Thyroid gland (tissue), 4 donors: Measurements from ENCODE around the gene UBE2E3. TPM values are rescaled to one million over a fixed set of nuclear protein-coding genes. Genes with fewer than 3 reads are reported as not detected.

Experiments
- DNase-seq, 2 donors: peaks; one replicate each; pipeline ENCODE4 v3.0.0-alpha.2; 2019
- H3K27ac ChIP-seq, 3 donors: fragments of 200-600 bp; sonication (generic); 1 replicate in 2 of 3; 2 replicates in 1 of 3; pipeline ENCODE4 v1.5.1; 2016 to 2019; ENCODE audit warnings: mild to moderate bottlenecking in 1 of 3, moderate library complexity in 1 of 3
- H3K27me3 ChIP-seq: fragments of 200-600 bp; sonication (generic); one replicate; pipeline ENCODE4 v1.5.1; 2019
- H3K36me3 ChIP-seq, 2 donors: fragments of 200-600 bp; sonication (generic); one replicate each; pipeline ENCODE4 v1.5.1; 2016 to 2019
- H3K4me1 ChIP-seq, 2 donors: fragments of 200-600 bp; sonication (generic); one replicate each; pipeline ENCODE4 v1.5.1; 2017 to 2019
- H3K4me3 ChIP-seq, 3 donors: fragments of 200-600 bp; sonication (generic); replicated peaks in 1 of 3; 1 replicate in 2 of 3; 2 replicates in 1 of 3; pipeline ENCODE4 v1.5.1; 2016; ENCODE audit warnings: mild to moderate bottlenecking in 1 of 3
- H3K9me3 ChIP-seq: fragments of 200-600 bp; sonication (generic); one replicate; pipeline ENCODE4 v1.5.1; 2017
- POLR2A ChIP-seq, 2 donors: fragments of 450-650 bp; IDR thresholded peaks; one replicate each; pipeline ENCODE4 v1.6.1; 2017; ENCODE audit warnings: antibody characterized with exemption in 2 of 2, mild to moderate bottlenecking in 2 of 2, moderate library complexity in 1 of 2
- WGBS, 2 donors: methylation state at CpG; one replicate each; pipeline ENCODE4 v1.1.5; 2017; 5-methylcytosine and 5-hydroxymethylcytosine counted together
- intact Hi-C: fragments of 100-400 bp; cut with DNase I; formaldehyde crosslinking; loops from one replicate; pipeline ENCODE4 v1.15.1; 2023
- total RNA-seq, 4 donors: library from RNA; depleted of rRNA; stranded (reverse); fragments of >200 nt; gene quantifications; one replicate each; pipeline ENCODE4 v1.2.3, GENCODE V29; 2016
- TF ChIP-seq, protein P1 (sequence below), 6 experiments: fragments of 200-600 bp in 3 of 6; fragments of 450-650 bp in 3 of 6; sonication (generic) in 3 of 6; IDR thresholded peaks; one replicate each; pipeline ENCODE4 v1.5.1; 2016 to 2019; ENCODE audit warnings: antibody characterized with exemption in 6 of 6, mild to moderate bottlenecking in 2 of 6, inconsistent platforms in 1 of 6, moderate library complexity in 1 of 6

Gene UBE2E3
- total RNA-seq, 4 donors from 2014 or later: 59.0 to 108 (median 99.2) TPM

DNA sequence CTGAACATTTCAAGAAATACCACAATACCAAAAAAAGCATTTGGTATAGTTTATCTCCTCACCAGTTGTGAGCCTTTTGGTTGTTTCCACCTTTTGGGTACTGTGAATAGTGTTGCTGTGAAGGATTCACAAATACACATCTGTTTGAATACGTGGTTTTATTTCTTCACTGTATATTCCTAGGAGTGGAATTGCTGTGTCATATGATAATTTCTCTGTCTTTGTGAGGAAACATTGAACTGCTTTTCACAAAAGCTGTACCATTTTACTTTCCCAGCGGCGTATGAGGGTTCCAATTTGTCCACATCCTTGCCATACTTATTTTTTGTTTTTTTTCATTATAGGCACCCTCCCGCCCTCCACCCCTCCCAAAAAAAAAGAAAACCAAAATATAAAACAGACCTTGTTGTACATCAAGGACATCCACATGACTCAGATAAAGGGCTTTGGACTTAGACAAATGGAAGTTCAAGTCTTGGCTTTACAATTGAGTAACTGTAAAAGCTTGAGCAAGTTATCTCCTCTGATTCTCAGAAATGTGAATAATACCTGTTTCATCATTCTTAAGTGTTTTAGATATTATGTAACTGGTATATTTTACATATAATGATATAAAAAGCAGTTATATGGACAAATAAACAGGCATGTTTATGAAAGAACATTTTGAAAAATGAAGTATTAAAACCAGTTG is 19.0 kb downstream of the UBE2E3 start:
- intact Hi-C loops: no loop called here
- Histone ChIP-seq H3K27ac (no peak overlapping the region), H3K36me3 (no peaks in the 10 kb centered on the region), H3K4me3 (no peak overlapping the region), H3K27me3 (no peaks in the 10 kb centered on the region), H3K4me1 (no peaks in the 10 kb centered on the region), H3K9me3 (no peaks in the 10 kb centered on the region)
- WGBS, 2 donors: 97 to 98% methylated on average over 4 of the region's 4 CpGs
- no peak for TF ChIP-seq POLR2A (IDR thresholded peaks at IDR 0.05)
- TF ChIP-seq, protein P1, sequence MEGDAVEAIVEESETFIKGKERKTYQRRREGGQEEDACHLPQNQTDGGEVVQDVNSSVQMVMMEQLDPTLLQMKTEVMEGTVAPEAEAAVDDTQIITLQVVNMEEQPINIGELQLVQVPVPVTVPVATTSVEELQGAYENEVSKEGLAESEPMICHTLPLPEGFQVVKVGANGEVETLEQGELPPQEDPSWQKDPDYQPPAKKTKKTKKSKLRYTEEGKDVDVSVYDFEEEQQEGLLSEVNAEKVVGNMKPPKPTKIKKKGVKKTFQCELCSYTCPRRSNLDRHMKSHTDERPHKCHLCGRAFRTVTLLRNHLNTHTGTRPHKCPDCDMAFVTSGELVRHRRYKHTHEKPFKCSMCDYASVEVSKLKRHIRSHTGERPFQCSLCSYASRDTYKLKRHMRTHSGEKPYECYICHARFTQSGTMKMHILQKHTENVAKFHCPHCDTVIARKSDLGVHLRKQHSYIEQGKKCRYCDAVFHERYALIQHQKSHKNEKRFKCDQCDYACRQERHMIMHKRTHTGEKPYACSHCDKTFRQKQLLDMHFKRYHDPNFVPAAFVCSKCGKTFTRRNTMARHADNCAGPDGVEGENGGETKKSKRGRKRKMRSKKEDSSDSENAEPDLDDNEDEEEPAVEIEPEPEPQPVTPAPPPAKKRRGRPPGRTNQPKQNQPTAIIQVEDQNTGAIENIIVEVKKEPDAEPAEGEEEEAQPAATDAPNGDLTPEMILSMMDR (IDR thresholded peaks at IDR 0.05): no peak
- no peak for DNase-seq

DNA sequence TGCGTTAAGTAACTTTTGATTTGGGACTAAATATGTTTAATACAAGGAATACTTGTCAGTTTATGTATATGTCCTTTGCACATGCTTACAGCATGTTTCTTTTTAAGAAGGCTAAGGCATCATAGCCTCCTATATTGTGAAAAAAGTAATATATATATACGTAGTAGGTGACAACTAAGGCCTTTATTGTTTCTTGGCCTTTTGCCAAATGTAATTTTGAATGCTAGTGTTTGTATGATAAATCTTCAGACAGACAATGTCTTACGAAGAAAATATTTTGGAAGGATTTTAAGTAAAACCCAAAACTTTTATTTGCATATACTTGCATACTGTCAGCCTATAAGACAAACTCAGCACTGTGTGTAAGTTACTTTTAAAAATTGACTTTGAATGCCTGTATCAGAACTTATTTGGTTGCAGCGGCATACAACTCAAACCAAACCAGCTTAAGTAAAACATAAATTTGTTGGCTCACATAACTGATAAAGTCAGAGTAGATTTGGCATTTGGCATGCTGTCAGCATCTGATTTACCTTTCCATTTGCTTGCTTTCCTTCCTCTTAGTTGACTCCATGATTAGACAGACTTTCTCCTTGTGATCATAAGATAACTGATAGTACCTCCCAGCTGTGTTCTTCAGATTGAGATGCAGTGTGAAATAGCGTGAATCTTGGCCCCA is 24.4 kb downstream of the UBE2E3 start:
- H3K27ac ChIP-seq: no peak overlapping the region
- TF ChIP-seq, protein P1 (IDR thresholded peaks at IDR 0.05): no peak
- no peak for TF ChIP-seq POLR2A (IDR thresholded peaks at IDR 0.05)
- H3K9me3 ChIP-seq: no peaks in the 10 kb centered on the region
- no peaks in the 10 kb centered on the region for H3K36me3 ChIP-seq
- peaks cover 3 to 4% of the 10 kb centered on the region in 2 donors for H3K4me1 ChIP-seq
- intact Hi-C loops: no loop called here
- H3K4me3 ChIP-seq: no peak overlapping the region
- WGBS, 2 donors: 94 to 96% methylated on average over 5 of the region's 5 CpGs
- DNase-seq: no peak
- no peaks in the 10 kb centered on the region for H3K27me3 ChIP-seq

DNA sequence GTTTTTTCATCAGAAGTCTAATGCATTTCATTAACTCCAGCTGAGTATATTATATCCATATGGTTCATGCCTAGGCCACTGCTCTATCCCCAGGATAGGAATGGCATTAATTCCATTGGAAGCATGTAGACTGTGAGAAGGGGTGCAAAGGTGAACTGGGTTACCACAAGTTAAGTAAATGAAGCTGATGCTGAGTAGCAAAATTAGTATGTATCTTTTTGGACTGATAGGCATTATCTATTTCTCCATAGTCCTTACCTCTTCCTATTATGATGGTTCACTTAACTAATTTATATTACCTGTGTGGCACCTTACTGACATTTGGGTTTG is 24.9 kb downstream of the UBE2E3 start:
- H3K36me3 ChIP-seq: no peaks in the 10 kb centered on the region
- H3K27me3 ChIP-seq: no peaks in the 10 kb centered on the region
- no peak overlapping the region for H3K27ac ChIP-seq
- intact Hi-C loops: no loop called here
- no peak overlapping the region for H3K4me3 ChIP-seq
- H3K4me1 ChIP-seq: peaks cover 4% of the 10 kb centered on the region in 2 donors
- DNase-seq: no peak
- TF ChIP-seq, protein P1 (IDR thresholded peaks at IDR 0.05): no peak
- no peak for TF ChIP-seq POLR2A (IDR thresholded peaks at IDR 0.05)
- H3K9me3 ChIP-seq: no peaks in the 10 kb centered on the region

DNA sequence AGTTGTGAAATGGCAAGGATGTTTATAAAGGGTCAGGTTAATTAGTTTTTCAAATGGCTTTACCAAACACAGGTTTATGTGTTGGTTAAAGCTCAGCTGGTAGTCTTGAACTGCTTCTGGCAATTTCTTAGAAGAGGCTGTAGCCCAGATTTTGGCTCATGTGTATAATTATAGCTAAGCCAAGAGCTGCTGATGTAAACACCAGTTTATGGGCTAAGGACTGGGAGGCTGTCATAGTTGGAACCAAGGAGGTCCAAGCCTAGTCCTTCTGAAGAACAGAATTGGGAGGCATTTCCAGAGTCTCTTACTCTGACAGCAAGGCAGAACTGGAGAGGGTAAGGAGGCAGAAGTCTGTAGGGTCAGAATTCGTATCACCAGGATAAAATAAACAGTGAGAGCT is 25.4 kb downstream of the UBE2E3 start:
- no peaks in the 10 kb centered on the region for H3K36me3 ChIP-seq
- no peak overlapping the region for H3K4me3 ChIP-seq
- intact Hi-C loops: no loop called here
- H3K27me3 ChIP-seq: no peaks in the 10 kb centered on the region
- TF ChIP-seq, protein P1 (IDR thresholded peaks at IDR 0.05): no peak
- TF ChIP-seq POLR2A (IDR thresholded peaks at IDR 0.05): no peak
- H3K27ac ChIP-seq: no peak overlapping the region
- H3K4me1 ChIP-seq: peaks cover 4 to 5% of the 10 kb centered on the region in 2 donors
- WGBS, 2 donors: 76 to 81% methylated on average over 1 of the region's 1 CpG
- H3K9me3 ChIP-seq: no peaks in the 10 kb centered on the region
- no peak for DNase-seq

DNA sequence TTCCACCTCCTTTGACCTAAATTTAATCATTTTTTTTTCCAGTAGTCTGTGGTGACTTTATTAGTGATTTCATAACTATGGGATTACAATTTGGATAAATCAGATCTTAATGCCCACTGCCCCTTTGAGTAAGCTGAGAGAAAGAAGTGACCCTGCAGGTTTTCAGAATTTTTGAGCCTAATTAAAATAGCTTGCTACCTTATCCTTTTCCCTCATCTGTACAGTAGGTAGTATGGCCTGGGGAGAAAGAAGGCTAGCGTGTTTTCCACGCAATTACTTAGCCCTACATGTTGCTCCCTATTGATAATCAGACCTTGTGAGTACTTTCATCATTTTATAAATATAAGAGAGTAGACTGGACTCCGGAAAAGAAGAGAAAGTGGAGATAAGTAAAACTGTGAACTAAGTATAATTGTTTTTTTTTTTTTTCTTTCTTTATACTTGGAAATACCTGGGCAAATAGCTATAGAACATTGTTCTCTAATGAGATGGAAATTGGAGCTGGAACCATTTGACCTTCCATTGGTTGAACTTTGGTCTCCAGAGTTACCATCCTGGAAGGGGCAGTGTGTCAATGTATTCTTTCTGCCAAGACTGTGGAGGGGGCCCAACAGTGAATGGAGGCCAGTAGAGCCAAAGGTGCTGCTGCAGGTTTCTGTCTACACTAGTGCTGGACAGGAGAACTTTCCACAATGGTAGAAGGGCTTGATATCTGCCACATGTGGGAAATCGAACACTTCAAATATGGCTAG is 26.9 kb downstream of the UBE2E3 start:
- intact Hi-C loops: no loop called here
- peaks cover 4 to 13% of the 10 kb centered on the region in 2 donors for H3K4me1 ChIP-seq
- TF ChIP-seq POLR2A (IDR thresholded peaks at IDR 0.05): no peak
- TF ChIP-seq, protein P1 (IDR thresholded peaks at IDR 0.05): no peak
- no peaks in the 10 kb centered on the region for H3K36me3 ChIP-seq
- no peak for DNase-seq
- H3K9me3 ChIP-seq: no peaks in the 10 kb centered on the region
- WGBS, 2 donors: 90 to 95% methylated on average over 4 of the region's 4 CpGs
- no peak overlapping the region for H3K4me3 ChIP-seq
- no peak overlapping the region for H3K27ac ChIP-seq
- H3K27me3 ChIP-seq: no peaks in the 10 kb centered on the region
